IMR-90 (cell line): ENCODE measurements around the gene KCNQ2. TPM values are rescaled to one million over a fixed set of nuclear protein-coding genes. Genes with fewer than 3 reads are reported as not detected.

Experiments used
- ATAC-seq: fragments of 200-7000 bp; cut with Tn5 transposase; 2 replicates; pipeline ENCODE4 v1.9.1; 2020; ENCODE audit warnings: low read depth, mild to moderate bottlenecking, moderate library complexity
- BruUV-seq: library from RNA; stranded (reverse); fragments of 400-500 nt; replicated peaks from 2 replicates; lab custom pipeline; 2021; lab: Mats Ljungman, UMichigan
- CTCF ChIA-PET: fragments of 300-600 bp; formaldehyde crosslinking; extraction: SDS; loops from one replicate; lab custom pipeline; 2021; ENCODE audit warnings: antibody characterized with exemption; lab: Yijun Ruan, JAX
- POLR2A ChIA-PET: fragments of 300-600 bp; sonication (Branson Sonifier 250); formaldehyde crosslinking; loops from one replicate; lab custom pipeline; 2022; ENCODE audit warnings: antibody characterized with exemption; ENCODE audit not compliant: unreplicated experiment; lab: Charles Lee
- DNase-seq: peaks from one replicate; pipeline ENCODE4 v3.0.0; 2013
- H2AFZ ChIP-seq: replicated peaks from 2 replicates; pipeline ENCODE3; 2013; ENCODE audit warnings: low read length, mild to moderate bottlenecking; ENCODE audit not compliant: poor library complexity
- H2AK5ac ChIP-seq: 2 replicates; pipeline ENCODE4 v1.6.1; 2013; ENCODE audit warnings: low read depth, low read length, inconsistent platforms
- H2AK9ac ChIP-seq: replicated peaks from 2 replicates; pipeline ENCODE3; 2013; ENCODE audit warnings: mild to moderate bottlenecking, low read depth, low read length, moderate library complexity; ENCODE audit not compliant: poor library complexity
- H2BK120ac ChIP-seq: 2 replicates; pipeline ENCODE4 v1.6.1; 2013; ENCODE audit warnings: low read depth, low read length, inconsistent platforms
- H2BK15ac ChIP-seq: 3 replicates; pipeline ENCODE4 v1.6.1; 2013; ENCODE audit warnings: low read depth, low read length, inconsistent platforms
- H2BK20ac ChIP-seq: 2 replicates; pipeline ENCODE4 v1.6.1; 2013; ENCODE audit warnings: low read depth, mild to moderate bottlenecking, inconsistent platforms, low read length, moderate library complexity
- H2BK5ac ChIP-seq: 2 replicates; pipeline ENCODE4 v1.6.1; 2013; ENCODE audit warnings: mild to moderate bottlenecking, low read depth, low read length, inconsistent platforms; ENCODE audit not compliant: poor library complexity, severe bottlenecking
- H3K14ac ChIP-seq: replicated peaks from 2 replicates; pipeline ENCODE4 v1.6.1; 2013; ENCODE audit warnings: low read depth, low read length, inconsistent platforms
- H3K18ac ChIP-seq: 2 replicates; pipeline ENCODE4 v1.6.1; 2013; ENCODE audit warnings: low read depth, low read length, control low read depth
- H3K23ac ChIP-seq: 2 replicates; pipeline ENCODE4 v1.6.1; 2013; ENCODE audit warnings: low read depth, low read length, inconsistent platforms
- H3K27ac ChIP-seq: 2 replicates; pipeline ENCODE4 v1.5.1; 2013; ENCODE audit warnings: mild to moderate bottlenecking, control low read depth, low read length; ENCODE audit not compliant: insufficient read depth
- H3K27me3 ChIP-seq: 2 replicates; pipeline ENCODE4 v1.6.1; 2013; ENCODE audit warnings: low read length; ENCODE audit not compliant: control insufficient read depth, insufficient read depth
- H3K36me3 ChIP-seq: 2 replicates; pipeline ENCODE4 v1.6.1; 2013; ENCODE audit warnings: low read length, mixed read lengths; ENCODE audit not compliant: control insufficient read depth, insufficient read depth
- H3K4ac ChIP-seq: 2 replicates; pipeline ENCODE4 v1.6.1; 2013; ENCODE audit warnings: low read depth, low read length, inconsistent platforms
- H3K4me1 ChIP-seq: 2 replicates; pipeline ENCODE4 v1.6.1; 2013; ENCODE audit warnings: low read length, mixed read lengths; ENCODE audit not compliant: control insufficient read depth, insufficient read depth
- H3K4me2 ChIP-seq: 2 replicates; pipeline ENCODE4 v1.6.1; 2013; ENCODE audit warnings: low read depth, mild to moderate bottlenecking, control low read depth, low read length, moderate library complexity
- H3K4me3 ChIP-seq: 2 replicates; pipeline ENCODE4 v1.5.1; 2013; ENCODE audit warnings: low read depth, mild to moderate bottlenecking, control low read depth, low read length, moderate library complexity; ENCODE audit not compliant: insufficient read depth
- H3K56ac ChIP-seq: 2 replicates; pipeline ENCODE4 v1.6.1; 2013; ENCODE audit warnings: low read length, inconsistent platforms; ENCODE audit not compliant: insufficient read depth; ENCODE audit errors: extremely low read depth
- H3K79me1 ChIP-seq, 2 experiments: 2 replicates each; pipeline ENCODE4 v1.6.1; 2013; ENCODE audit warnings: low read length in 2 of 2, inconsistent platforms in 1 of 2, low read depth in 1 of 2
- H3K9ac ChIP-seq: 2 replicates; pipeline ENCODE4 v1.6.1; 2013; ENCODE audit warnings: low read depth, low read length, control low read depth
- H3K9me1 ChIP-seq: 2 replicates; pipeline ENCODE4 v1.6.1; 2013; ENCODE audit warnings: low read length, inconsistent platforms; ENCODE audit not compliant: insufficient read depth
- H3K9me3 ChIP-seq: 2 replicates; pipeline ENCODE4 v1.6.1; 2013; ENCODE audit warnings: low read length; ENCODE audit not compliant: control insufficient read depth, insufficient read depth
- H4K20me1 ChIP-seq: 2 replicates; pipeline ENCODE4 v1.6.1; 2013; ENCODE audit warnings: low read length, inconsistent platforms; ENCODE audit not compliant: insufficient read depth
- H4K5ac ChIP-seq: 2 replicates; pipeline ENCODE4 v1.6.1; 2013; ENCODE audit warnings: mild to moderate bottlenecking, low read depth, low read length, control low read depth
- H4K8ac ChIP-seq, 2 experiments: 2 replicates each; pipeline ENCODE4 v1.6.1; 2013; ENCODE audit warnings: low read depth in 2 of 2, low read length in 2 of 2, control low read depth in 1 of 2, inconsistent platforms in 1 of 2
- H4K91ac ChIP-seq: 2 replicates; pipeline ENCODE4 v1.6.1; 2013; ENCODE audit warnings: low read depth, low read length, inconsistent platforms; ENCODE audit not compliant: insufficient read depth
- CTCF ChIP-seq: conservative IDR thresholded peaks from 2 replicates; pipeline ENCODE4 v1.5.1; 2012; ENCODE audit warnings: mild to moderate bottlenecking, low read depth, low read length, improper control_type of control experiment
- ELK1 ChIP-seq: fragments of 150-350 bp; IDR thresholded peaks from 2 replicates; pipeline ENCODE4 v1.6.1; 2016; ENCODE audit warnings: low read depth, mild to moderate bottlenecking, low read length, moderate library complexity, borderline replicate concordance
- MAZ ChIP-seq: IDR thresholded peaks from 2 replicates; pipeline ENCODE4 v1.6.1; 2012; ENCODE audit warnings: low read depth, mild to moderate bottlenecking, low read length, improper control_type of control experiment, moderate library complexity, borderline replicate concordance
- MXI1 ChIP-seq: IDR thresholded peaks from 2 replicates; pipeline ENCODE4 v1.6.1; 2012; ENCODE audit warnings: low read depth, mild to moderate bottlenecking, low read length, moderate library complexity, borderline replicate concordance
- RAD21 ChIP-seq: IDR thresholded peaks from 2 replicates; pipeline ENCODE4 v1.6.1; 2012; ENCODE audit warnings: low read length, improper control_type of control experiment
- SMC3 ChIP-seq: fragments of 150-350 bp; IDR thresholded peaks from 2 replicates; pipeline ENCODE4 v1.6.1; 2016; ENCODE audit warnings: low read depth, mild to moderate bottlenecking, antibody characterized with exemption, low read length, moderate library complexity
- WGBS, 2 experiments: methylation state at CpG; one replicate each; pipeline versions ENCODE4 v1.1.5 to v1.1.7; 2013; ENCODE audit warnings: missing lambda C conversion rate in 2 of 2; ENCODE audit not compliant: insufficient read length in 1 of 2; ENCODE audit errors: extremely low coverage in 2 of 2; 5-methylcytosine and 5-hydroxymethylcytosine counted together
- dilution Hi-C: fragments of 300-500 bp; cut with HindIII; formaldehyde crosslinking; loops from one replicate; pipeline ENCODE4 v1.14.3; 2018; ENCODE audit warnings: low sequenced_read_pairs; ENCODE audit not compliant: unreplicated experiment
- in situ Hi-C: fragments of 300-500 bp; cut with MboI; formaldehyde crosslinking; loops from 3 replicates; pipeline ENCODE4 v1.14.3; 2019; ENCODE audit warnings: low sequenced_read_pairs, inconsistent platforms, mixed read lengths
- intact Hi-C: fragments of 100-400 bp; cut with micrococcal nuclease; formaldehyde crosslinking; loops from 2 replicates; pipeline ENCODE4 v1.10.0; 2022
- polyA plus RNA-seq, 3 experiments: library from polyadenylated mRNA; depleted of rRNA; stranded (reverse); fragments of >200 nt; gene quantifications; 2 replicates each; pipeline ENCODE4 v1.2.3, GENCODE V29; 2012; ENCODE audit warnings: low replicate concordance in 1 of 3
- total RNA-seq: library from RNA; depleted of rRNA; stranded (reverse); fragments of >200 nt; gene quantifications from 2 replicates; pipeline ENCODE4 v1.2.3, GENCODE V29; 2012

Gene KCNQ2
- total and polyA plus RNA-seq, 2 of the 4 experiments (the other 2 are of a cell fraction), result 0.02 TPM; not detected in 1

- Histone ChIP-seq H3K23ac (no peak overlapping the region), H3K56ac (no peak overlapping the region), H3K9me1 (no peaks in the 10 kb centered on the region), H4K8ac (no peak overlapping the region), H3K18ac (no peak overlapping the region), H3K14ac (no peak overlapping the region), H2AK5ac (no peak overlapping the region), H3K27me3 (peaks cover 1% of the 10 kb centered on the region; the same call in 1 of the 2 replicates), H3K9ac (no peak overlapping the region), H4K91ac (no peak overlapping the region), H3K4ac (no peak overlapping the region), H3K79me1 (no peaks in the 10 kb centered on the region), H3K36me3 (no peaks in the 10 kb centered on the region), H4K5ac (no peak overlapping the region), H2BK20ac (no peak overlapping the region), H2BK120ac (no peak overlapping the region), H3K4me1 (no peaks in the 10 kb centered on the region), H2BK5ac (no peak overlapping the region), H2AFZ (no peak overlapping the region), H2BK15ac (no peak overlapping the region), H3K4me2 (no peak overlapping the region), H2AK9ac (no peak overlapping the region), H4K20me1 (no peaks in the 10 kb centered on the region), H3K27ac (no peak overlapping the region), H3K9me3 (no peaks in the 10 kb centered on the region), H3K4me3 (no peak overlapping the region)
- DNase-seq, result no peak
- ATAC-seq, result no peak
- CTCF ChIA-PET, result no interaction called here
- BruUV-seq, result no TSS peak
- TF ChIP-seq ELK1 (no peak), MAZ (no peak), RAD21 (no peak), SMC3 (no peak), CTCF (no peak), MXI1 (no peak)
- dilution Hi-C loops, result no loop called here
- in situ Hi-C loops, result no loop called here
- POLR2A ChIA-PET, result no interaction called here
- intact Hi-C loops, result no loop called here
- 63% methylated on average over 7 of the region's 19 CpGs; no CpG with 5 or more reads in 1 of the 2 experiments for WGBS, 2 experiments
Observed at GRCh38 chr20:63403403-63404105, 68.9 kb downstream of the KCNQ2 start.
